Smooth muscle cell (in vitro differentiated cells): ENCODE data around the gene CCL18. TPM values are rescaled to one million over a fixed set of nuclear protein-coding genes. Genes with fewer than 3 reads are reported as not detected.

Experiments
- DNase-seq: peaks from one replicate; lab custom pipeline; 2025; ENCODE audit not compliant: unreplicated experiment; lab: John Stamatoyannopoulos, UW
- H2AFZ ChIP-seq: fragments of 200-600 bp; sonication (generic); 2 replicates; pipeline ENCODE4 v1.6.0; 2016; ENCODE audit warnings: antibody characterized with exemption, low read depth, mild to moderate bottlenecking
- H3F3A ChIP-seq: fragments of 200-600 bp; sonication (generic); 2 replicates; pipeline ENCODE4 v1.6.0; 2017; ENCODE audit warnings: antibody characterized with exemption, low read depth
- H3K27ac ChIP-seq: fragments of 200-600 bp; sonication (generic); 2 replicates; pipeline ENCODE4 v1.5.1; 2016; ENCODE audit warnings: low read depth, mild to moderate bottlenecking
- H3K27me3 ChIP-seq: fragments of 200-600 bp; sonication (generic); 2 replicates; pipeline ENCODE4 v1.6.1; 2016; ENCODE audit warnings: low read depth, mild to moderate bottlenecking
- H3K36me3 ChIP-seq: fragments of 200-600 bp; sonication (generic); 2 replicates; pipeline ENCODE4 v1.5.1; 2016; ENCODE audit warnings: low read depth
- H3K4me1 ChIP-seq: fragments of 200-600 bp; sonication (generic); 2 replicates; pipeline ENCODE4 v1.5.1; 2016; ENCODE audit warnings: low read depth
- H3K4me2 ChIP-seq: fragments of 200-600 bp; sonication (generic); 2 replicates; pipeline ENCODE4 v1.6.0; 2016; ENCODE audit warnings: mild to moderate bottlenecking
- H3K4me3 ChIP-seq: fragments of 200-600 bp; sonication (generic); 2 replicates; pipeline ENCODE4 v1.5.1; 2016; ENCODE audit warnings: mild to moderate bottlenecking
- H3K79me2 ChIP-seq: fragments of 200-600 bp; sonication (generic); 2 replicates; pipeline ENCODE4 v1.6.0; 2016; ENCODE audit warnings: low read depth, mild to moderate bottlenecking
- H3K9ac ChIP-seq: fragments of 200-600 bp; sonication (generic); 2 replicates; pipeline ENCODE4 v1.6.0; 2016; ENCODE audit warnings: low read depth
- H3K9me3 ChIP-seq: fragments of 200-600 bp; sonication (generic); replicated peaks from 2 replicates; pipeline ENCODE4 v1.5.1; 2016; ENCODE audit warnings: low read depth
- H4K20me1 ChIP-seq: fragments of 200-600 bp; sonication (generic); 2 replicates; pipeline ENCODE4 v1.6.0; 2016; ENCODE audit warnings: low read depth
- WGBS: methylation state at CpG from one replicate; pipeline ENCODE4 v1.1.7; 2016; ENCODE audit warnings: low lambda C conversion rate; 5-methylcytosine and 5-hydroxymethylcytosine counted together
- polyA plus RNA-seq: library from polyadenylated mRNA; unstranded; fragments of >200 nt; fragmentation: Nextera tagmentation; extraction: Ambion mirVana; gene quantifications from 2 replicates; pipeline ENCODE4 v1.2.1, GENCODE V29; 2016
- total RNA-seq: library from RNA; depleted of rRNA; stranded (reverse); fragments of >200 nt; gene quantifications from 2 replicates; pipeline ENCODE4 v1.2.3, GENCODE V29; 2014
- TF ChIP-seq, protein P1 (sequence below): fragments of 200-600 bp; sonication (generic); IDR thresholded peaks from 2 replicates; pipeline ENCODE4 v1.5.1; 2017; ENCODE audit warnings: borderline replicate concordance, mild to moderate bottlenecking, antibody characterized with exemption; ENCODE audit not compliant: insufficient read depth, poor library complexity, severe bottlenecking

CCL18 gene
- total and polyA plus RNA-seq, 2 experiments from 2014 or later = not detected

DNA sequence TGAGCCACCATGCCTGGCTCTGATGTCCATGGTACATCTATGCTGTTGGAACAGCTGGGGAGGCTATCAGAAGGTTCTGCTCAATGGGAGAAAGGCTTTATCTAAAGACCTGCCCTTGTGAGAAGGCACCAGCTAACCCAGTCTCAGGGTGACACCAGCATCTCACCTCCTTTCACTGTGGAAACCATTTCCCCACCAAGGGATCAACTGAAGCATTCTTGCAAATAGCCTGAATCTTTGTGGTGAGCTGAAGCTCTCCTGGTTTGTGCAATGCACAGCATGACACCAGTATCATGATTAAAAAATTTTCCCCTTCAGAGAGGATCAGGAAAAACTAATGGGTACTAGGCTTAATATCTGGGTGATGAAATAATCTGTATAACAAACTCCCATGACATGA is 5.1 kb downstream of the CCL18 start:
- Histone ChIP-seq H3K27ac (no peak overlapping the region), H3K79me2 (no peaks in the 10 kb centered on the region), H3K9me3 (no peaks in the 10 kb centered on the region), H3K36me3 (no peaks in the 10 kb centered on the region), H3F3A (no peaks in the 10 kb centered on the region), H3K4me3 (no peak overlapping the region), H3K9ac (no peak overlapping the region), H3K4me2 (no peak overlapping the region), H3K27me3 (peaks cover 11% of the 10 kb centered on the region), H2AFZ (no peak overlapping the region), H4K20me1 (no peaks in the 10 kb centered on the region), H3K4me1 (no peaks in the 10 kb centered on the region)
- DNase-seq = no peak
- TF ChIP-seq, protein P1, sequence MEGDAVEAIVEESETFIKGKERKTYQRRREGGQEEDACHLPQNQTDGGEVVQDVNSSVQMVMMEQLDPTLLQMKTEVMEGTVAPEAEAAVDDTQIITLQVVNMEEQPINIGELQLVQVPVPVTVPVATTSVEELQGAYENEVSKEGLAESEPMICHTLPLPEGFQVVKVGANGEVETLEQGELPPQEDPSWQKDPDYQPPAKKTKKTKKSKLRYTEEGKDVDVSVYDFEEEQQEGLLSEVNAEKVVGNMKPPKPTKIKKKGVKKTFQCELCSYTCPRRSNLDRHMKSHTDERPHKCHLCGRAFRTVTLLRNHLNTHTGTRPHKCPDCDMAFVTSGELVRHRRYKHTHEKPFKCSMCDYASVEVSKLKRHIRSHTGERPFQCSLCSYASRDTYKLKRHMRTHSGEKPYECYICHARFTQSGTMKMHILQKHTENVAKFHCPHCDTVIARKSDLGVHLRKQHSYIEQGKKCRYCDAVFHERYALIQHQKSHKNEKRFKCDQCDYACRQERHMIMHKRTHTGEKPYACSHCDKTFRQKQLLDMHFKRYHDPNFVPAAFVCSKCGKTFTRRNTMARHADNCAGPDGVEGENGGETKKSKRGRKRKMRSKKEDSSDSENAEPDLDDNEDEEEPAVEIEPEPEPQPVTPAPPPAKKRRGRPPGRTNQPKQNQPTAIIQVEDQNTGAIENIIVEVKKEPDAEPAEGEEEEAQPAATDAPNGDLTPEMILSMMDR = no peak

DNA sequence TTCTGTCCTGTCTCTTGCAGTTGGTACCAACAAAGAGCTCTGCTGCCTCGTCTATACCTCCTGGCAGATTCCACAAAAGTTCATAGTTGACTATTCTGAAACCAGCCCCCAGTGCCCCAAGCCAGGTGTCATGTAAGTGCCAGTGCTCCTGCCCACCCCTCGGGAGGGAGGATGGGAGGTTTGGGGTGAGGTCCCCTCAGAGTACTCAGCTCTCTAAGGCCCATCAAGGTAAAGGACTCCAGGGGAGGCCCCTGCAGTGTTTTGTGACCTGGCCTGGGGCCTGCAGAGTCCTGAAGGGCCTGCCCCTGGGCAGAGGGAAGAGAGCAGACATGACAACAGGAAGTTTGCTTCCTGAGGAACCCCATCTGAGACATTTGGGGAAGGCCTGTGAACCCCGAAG is 6.4 kb downstream of the CCL18 start:
- Histone ChIP-seq H3K36me3 (no peaks in the 10 kb centered on the region), H4K20me1 (no peaks in the 10 kb centered on the region), H3K9me3 (no peaks in the 10 kb centered on the region), H3K4me1 (no peaks in the 10 kb centered on the region), H3K27ac (no peak overlapping the region), H3F3A (no peaks in the 10 kb centered on the region), H3K4me3 (no peak overlapping the region), H3K27me3 (peaks cover 9% of the 10 kb centered on the region), H2AFZ (no peak overlapping the region), H3K79me2 (no peaks in the 10 kb centered on the region), H3K4me2 (no peak overlapping the region), H3K9ac (no peak overlapping the region)
- 84% methylated on average over 3 of the region's 3 CpGs for WGBS
- TF ChIP-seq, protein P1 = no peak
- DNase-seq = no peak

DNA sequence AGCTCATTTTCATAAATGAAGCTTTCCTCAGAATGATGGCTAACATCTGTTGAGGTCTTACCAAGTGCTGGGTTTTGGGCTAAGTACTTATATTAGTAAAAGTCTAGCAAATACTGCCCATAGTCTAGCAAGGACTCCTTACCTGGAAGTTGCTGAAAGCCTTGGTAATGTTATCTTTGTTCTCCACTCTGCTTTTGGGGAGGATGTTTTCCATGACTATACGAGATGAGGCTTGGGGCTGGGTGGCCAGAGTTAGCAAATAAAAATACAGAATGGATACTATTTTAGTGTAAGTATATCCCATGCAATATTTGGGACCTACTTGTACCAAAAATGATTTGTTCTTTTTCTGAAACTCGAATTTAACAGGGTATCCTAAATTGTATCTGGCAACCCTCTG is 7.7 kb downstream of the CCL18 start:
- no peaks in the 10 kb centered on the region for H3K36me3 ChIP-seq

More for the DNA sequence above, 7.7 kb downstream of the CCL18 start:
- no peak overlapping the region for H2AFZ ChIP-seq
- no peaks in the 10 kb centered on the region for H4K20me1 ChIP-seq
- no peak overlapping the region for H3K4me2 ChIP-seq
- H3F3A ChIP-seq = no peaks in the 10 kb centered on the region
- no peak for DNase-seq
- TF ChIP-seq, protein P1 = no peak
- no peak overlapping the region for H3K4me3 ChIP-seq
- H3K9ac ChIP-seq = no peak overlapping the region
- peaks cover 5% of the 10 kb centered on the region for H3K27me3 ChIP-seq
- H3K27ac ChIP-seq = no peak overlapping the region
- WGBS = 81% methylated on average over 2 of the region's 2 CpGs
- H3K4me1 ChIP-seq = no peaks in the 10 kb centered on the region
- H3K9me3 ChIP-seq = no peaks in the 10 kb centered on the region
- no peaks in the 10 kb centered on the region for H3K79me2 ChIP-seq
